Activated CD4-positive, alpha-beta T cell treated with anti-CD3 and anti-CD28 coated beads, Interleukin-10, Interleukin-2, amounts not matched to agents 100 ng/mL and 50 ng/mL, durations not matched to agents 16 hours and 8 hours (primary cell): ENCODE results near the gene CCDC192.
A peak's percentile ranks its signal among the peaks of the same experiment; 100 is the strongest.
"Not testable (repeated sequence)": the region's sequence is repeated elsewhere in the genome, so short reads cannot be mapped to it uniquely, and the experiment has no call there.

Experiments
- DNase-seq: peaks from one replicate; pipeline ENCODE4 v3.0.0-alpha.2; 2020

CCDC192 gene

DNA sequence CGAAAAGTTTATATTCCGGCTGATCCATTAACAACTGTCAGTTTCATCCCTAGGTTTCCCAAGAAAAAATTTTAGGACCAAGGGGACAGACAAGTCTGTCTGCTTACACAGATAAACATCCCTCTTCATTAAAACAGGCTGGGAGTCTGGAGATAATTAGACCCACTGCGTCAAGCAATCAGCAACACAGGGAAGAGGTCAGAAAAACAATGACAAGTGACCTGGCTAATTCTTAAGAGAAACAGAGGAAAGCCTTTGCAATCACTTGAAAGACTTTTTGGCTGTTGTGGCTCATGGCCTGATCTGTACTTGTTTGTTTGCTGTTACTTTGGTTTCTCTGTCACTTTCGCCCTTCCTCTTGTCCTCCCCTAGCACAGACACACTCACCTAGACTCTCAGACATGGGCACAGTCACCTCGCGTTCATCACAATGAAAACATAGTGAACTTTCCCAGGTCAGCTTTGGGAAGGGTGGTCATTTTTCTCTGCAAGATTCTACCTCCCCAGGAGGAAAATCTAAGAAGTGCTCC, 2.9 kb upstream of the CCDC192 start:
- no peak for DNase-seq

- no peak for DNase-seq
These were observed 757 bp upstream of the CCDC192 start for GRCh38 chr5:127702434-127702833.

- peak; percentile 35 for DNase-seq
These were observed 2.1 kb downstream of the CCDC192 start for GRCh38 chr5:127705120-127705892.

DNA sequence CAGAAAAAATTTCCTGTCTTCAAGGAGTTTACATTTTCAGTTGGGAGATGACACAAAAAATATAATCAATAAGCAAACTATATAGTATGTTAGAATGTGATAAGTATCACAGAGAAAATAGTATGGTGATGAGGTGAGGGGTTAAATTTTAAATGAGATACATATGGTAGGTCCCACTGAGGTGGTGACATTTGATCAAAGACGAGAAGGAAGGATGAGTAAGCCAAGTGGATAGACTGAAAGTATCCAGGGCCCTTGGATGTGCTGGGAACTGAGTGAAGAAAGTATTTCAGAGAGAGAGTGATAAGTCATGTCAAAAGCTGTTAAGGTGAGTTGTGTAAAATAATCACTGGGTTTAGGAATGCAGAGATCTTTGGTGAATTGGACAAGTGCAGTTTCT, 3.5 kb downstream of the CCDC192 start:
- no peak for DNase-seq

GRCh38 chr5:127707209-127707608, 4.0 kb downstream of the CCDC192 start:
- no peak for DNase-seq

GRCh38 chr5:127713083-127713482, 9.9 kb downstream of the CCDC192 start:
- not testable (repeated sequence) for DNase-seq

DNA sequence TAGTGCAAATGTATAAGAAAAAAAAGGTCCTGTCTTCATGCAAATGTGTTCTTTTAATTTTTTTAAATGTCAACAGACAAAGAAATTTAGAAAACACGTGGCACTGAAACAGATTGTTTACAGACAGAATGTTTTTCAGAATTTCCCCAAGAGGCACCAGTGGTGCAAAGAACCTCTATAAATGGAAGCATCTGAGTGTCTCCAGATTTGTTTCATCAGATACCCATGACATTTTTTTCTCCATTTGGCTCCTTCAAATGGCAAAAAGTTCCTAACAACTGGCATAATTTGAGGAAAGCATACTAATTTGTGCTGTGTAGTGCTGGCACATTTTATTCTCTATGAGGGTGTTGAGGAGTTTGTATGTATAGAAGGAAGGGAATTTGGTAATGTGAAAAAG, 15.0 kb downstream of the CCDC192 start:
- no peak for DNase-seq

DNA sequence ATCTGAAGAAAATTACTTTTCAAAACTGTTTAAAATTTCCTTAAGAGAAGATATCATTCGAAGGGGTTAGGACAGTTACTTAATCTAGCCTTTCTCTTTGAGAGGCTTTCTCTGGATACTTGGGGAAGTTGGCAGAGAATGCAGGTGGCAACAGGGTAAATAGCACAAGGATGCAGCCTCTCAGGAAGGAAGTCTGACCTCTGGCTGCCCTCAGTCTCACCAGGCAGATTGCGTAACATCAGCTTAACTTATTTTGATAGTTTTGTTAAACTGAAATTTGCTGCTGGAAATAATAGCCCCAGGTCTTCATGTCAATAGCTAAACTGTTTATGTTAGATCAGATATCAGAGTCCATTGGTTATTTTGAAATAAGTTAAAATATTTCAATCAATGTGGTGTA, 20.4 kb downstream of the CCDC192 start:
- DNase-seq, result no peak

DNA sequence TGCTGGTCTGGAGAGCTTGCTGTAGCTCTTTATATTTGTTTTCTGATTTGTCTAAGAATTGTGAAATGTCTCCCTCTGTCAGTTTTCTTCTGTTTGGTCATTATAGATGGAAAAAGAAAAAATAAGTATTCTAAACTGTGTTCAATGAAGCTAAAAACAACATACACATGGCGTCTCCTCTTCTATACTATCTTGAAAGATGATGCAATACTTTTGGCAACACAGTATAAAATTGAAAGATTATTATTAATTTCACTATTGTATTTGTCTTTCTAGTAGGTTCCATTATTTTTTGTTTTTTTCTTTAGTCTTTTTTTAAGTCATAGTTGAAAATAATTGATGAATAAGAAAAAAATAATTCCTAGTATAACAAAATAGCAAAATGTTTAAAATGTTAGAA, 22.5 kb downstream of the CCDC192 start:
- DNase-seq, result no peak

DNA sequence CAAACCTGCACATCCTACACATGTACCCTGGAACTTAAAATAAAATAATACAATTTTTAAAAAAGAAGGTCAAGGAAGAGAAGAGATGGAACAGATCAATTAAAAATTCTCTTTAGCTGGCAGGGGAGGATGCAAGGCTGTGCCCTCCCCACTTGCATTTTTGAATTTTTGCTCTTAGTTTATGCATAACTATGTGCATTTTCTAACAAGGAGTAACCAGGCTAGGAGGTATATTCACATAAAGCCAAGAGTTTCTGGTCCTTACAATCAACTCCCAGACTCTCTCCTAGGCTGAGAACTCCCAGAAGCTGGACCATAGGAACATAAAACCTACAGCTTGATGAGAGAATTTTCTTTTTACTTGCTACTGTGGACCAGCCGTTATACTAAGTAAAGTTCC, 29.8 kb downstream of the CCDC192 start:
- DNase-seq, result no peak

- not testable (repeated sequence) for DNase-seq
These were observed 36.2 kb downstream of the CCDC192 start for GRCh38 chr5:127739348-127739747.

DNA sequence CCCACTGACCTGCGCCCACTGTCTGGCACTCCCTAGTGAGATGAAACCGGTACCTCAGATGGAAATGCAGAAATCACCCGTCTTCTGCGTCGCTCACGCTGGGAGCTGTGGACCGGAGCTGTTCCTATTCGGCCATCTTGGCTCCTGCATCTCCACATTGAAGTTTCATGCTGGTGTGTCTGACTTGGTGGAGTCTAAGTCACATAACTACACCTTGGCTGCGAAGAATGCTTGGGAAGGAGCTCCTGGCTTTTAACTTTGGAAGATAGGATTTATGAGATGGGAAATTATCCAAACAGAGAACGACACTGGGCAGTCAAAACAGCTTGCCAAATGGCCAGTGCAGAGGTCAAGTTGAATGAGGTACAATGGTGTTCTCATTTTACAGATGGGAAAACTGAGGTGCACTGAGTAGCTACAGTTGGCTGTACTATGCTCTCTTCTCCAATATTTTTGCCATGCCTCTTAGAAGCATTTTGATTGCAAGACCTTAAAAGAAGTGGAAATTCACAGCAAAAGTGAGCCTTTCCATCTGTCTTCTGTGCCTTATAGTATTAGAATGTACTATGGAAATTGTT, 36.7 kb downstream of the CCDC192 start:
- no peak for DNase-seq

DNA sequence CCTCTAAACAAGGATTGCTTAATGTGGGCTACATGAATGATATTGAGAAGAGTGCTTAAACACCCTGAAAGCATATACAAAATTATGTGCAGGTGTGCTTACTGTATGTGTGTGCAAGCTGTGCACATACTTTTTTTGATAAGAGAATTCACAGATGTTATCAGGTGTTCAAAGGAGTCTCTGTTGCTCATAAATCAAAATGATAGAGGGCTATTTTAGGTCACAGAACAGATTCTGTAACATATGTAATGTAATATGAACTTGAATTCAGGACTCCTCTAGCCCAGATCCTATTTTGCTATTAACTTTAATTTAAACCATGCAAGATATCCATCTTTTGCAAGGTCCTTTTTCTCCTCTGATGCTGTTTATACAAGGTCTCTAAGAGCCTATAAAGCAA, 38.2 kb downstream of the CCDC192 start:
- no peak for DNase-seq

GRCh38 chr5:127744241-127744640, 41.0 kb downstream of the CCDC192 start:
- no peak for DNase-seq

DNA sequence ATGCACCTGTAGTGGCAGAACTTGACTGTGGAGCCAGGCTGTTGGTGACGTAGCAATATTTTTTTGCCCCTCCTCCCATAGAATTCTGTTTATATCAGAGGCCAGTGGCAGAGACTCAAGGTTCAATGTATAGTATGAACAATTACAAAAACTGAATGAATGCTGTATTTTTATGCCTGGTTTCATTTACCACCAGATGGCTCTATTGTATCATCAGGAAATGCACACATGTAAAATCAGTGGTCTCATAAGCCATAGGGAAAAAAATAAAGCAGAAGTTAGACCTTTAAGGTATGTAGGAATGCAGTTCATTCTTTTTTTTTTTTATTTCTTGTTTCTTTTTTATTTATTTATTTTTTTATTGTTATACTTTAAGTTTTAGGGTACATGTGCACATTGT, 43.6 kb downstream of the CCDC192 start:
- DNase-seq, result peak; percentile 11

- DNase-seq, result not testable (repeated sequence)
These were observed 49.5 kb downstream of the CCDC192 start for GRCh38 chr5:127752503-127753265.

GRCh38 chr5:127754259-127754658, 51.1 kb downstream of the CCDC192 start:
- DNase-seq, result no peak

- no peak for DNase-seq
These were observed 51.5 kb downstream of the CCDC192 start for GRCh38 chr5:127754706-127755105.

DNA sequence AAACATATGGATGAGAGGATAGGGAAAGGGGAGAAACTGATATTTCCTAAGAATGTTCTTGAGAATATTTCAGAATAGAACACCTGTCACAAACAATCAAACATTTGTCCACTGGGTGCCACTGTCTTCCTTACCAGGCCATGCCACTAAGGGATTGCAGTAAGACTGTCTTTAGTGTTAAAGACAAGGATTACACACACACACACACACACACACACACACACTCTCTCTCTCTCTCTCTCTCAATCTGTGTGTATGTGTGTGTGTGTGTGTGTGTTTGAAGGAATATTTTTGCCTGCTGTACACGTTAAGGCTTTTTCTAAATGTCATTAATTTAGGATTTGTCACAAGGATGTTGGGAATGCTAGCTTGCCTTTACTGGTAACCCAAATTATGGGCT, 54.4 kb downstream of the CCDC192 start:
- DNase-seq, result peak; percentile 40

GRCh38 chr5:127758766-127759283, 55.6 kb downstream of the CCDC192 start:
- DNase-seq, result no peak

GRCh38 chr5:127761869-127762268, 58.7 kb downstream of the CCDC192 start:
- DNase-seq, result no peak

- DNase-seq, result no peak
These were observed 59.2 kb downstream of the CCDC192 start for GRCh38 chr5:127762412-127762811.

- DNase-seq, result no peak
These were observed 63.6 kb downstream of the CCDC192 start for GRCh38 chr5:127766676-127767335.
